SK-N-SH (cell line): ENCODE results near the gene PTBP1.

Experiments
- IRF3 ChIP-seq: fragments of 150-350 bp; IDR thresholded peaks from 2 replicates; pipeline ENCODE4 v1.6.1; 2016; ENCODE audit warnings: mild to moderate bottlenecking, low read depth, low read length
- NFIC ChIP-seq: IDR thresholded peaks from 2 replicates; pipeline ENCODE4 v1.4.0; 2012; ENCODE audit warnings: borderline replicate concordance
- TCF12 ChIP-seq: IDR thresholded peaks from 2 replicates; pipeline ENCODE4 v1.4.0; 2012
- TF ChIP-seq, protein P1 (sequence below): fragments of 200-600 bp; sonication (generic); IDR thresholded peaks from 2 replicates; pipeline ENCODE4 v1.6.1; 2017; ENCODE audit warnings: antibody characterized with exemption, mild to moderate bottlenecking, moderate library complexity
- TF ChIP-seq, protein P2 (sequence below): IDR thresholded peaks from 2 replicates; pipeline ENCODE4 v1.6.1; 2012; ENCODE audit warnings: mild to moderate bottlenecking, low read depth, low read length, moderate library complexity

- TF ChIP-seq NFIC, result no peak
- TF ChIP-seq, protein P1, sequence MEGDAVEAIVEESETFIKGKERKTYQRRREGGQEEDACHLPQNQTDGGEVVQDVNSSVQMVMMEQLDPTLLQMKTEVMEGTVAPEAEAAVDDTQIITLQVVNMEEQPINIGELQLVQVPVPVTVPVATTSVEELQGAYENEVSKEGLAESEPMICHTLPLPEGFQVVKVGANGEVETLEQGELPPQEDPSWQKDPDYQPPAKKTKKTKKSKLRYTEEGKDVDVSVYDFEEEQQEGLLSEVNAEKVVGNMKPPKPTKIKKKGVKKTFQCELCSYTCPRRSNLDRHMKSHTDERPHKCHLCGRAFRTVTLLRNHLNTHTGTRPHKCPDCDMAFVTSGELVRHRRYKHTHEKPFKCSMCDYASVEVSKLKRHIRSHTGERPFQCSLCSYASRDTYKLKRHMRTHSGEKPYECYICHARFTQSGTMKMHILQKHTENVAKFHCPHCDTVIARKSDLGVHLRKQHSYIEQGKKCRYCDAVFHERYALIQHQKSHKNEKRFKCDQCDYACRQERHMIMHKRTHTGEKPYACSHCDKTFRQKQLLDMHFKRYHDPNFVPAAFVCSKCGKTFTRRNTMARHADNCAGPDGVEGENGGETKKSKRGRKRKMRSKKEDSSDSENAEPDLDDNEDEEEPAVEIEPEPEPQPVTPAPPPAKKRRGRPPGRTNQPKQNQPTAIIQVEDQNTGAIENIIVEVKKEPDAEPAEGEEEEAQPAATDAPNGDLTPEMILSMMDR, result no peak
- no peak for TF ChIP-seq TCF12
- TF ChIP-seq, protein P2, sequence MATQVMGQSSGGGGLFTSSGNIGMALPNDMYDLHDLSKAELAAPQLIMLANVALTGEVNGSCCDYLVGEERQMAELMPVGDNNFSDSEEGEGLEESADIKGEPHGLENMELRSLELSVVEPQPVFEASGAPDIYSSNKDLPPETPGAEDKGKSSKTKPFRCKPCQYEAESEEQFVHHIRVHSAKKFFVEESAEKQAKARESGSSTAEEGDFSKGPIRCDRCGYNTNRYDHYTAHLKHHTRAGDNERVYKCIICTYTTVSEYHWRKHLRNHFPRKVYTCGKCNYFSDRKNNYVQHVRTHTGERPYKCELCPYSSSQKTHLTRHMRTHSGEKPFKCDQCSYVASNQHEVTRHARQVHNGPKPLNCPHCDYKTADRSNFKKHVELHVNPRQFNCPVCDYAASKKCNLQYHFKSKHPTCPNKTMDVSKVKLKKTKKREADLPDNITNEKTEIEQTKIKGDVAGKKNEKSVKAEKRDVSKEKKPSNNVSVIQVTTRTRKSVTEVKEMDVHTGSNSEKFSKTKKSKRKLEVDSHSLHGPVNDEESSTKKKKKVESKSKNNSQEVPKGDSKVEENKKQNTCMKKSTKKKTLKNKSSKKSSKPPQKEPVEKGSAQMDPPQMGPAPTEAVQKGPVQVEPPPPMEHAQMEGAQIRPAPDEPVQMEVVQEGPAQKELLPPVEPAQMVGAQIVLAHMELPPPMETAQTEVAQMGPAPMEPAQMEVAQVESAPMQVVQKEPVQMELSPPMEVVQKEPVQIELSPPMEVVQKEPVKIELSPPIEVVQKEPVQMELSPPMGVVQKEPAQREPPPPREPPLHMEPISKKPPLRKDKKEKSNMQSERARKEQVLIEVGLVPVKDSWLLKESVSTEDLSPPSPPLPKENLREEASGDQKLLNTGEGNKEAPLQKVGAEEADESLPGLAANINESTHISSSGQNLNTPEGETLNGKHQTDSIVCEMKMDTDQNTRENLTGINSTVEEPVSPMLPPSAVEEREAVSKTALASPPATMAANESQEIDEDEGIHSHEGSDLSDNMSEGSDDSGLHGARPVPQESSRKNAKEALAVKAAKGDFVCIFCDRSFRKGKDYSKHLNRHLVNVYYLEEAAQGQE, result no peak
- no peak for TF ChIP-seq IRF3
Measured at GRCh38 chr19:845707-846521, 48.7 kb downstream of the PTBP1 start.
